DMS153 treated with DMSO at 0.1 percent for 48 hours (cell line): ENCODE data around the gene PRTN3.

Experiments
- DNase-seq: peaks from one replicate; lab custom pipeline; 2025; ENCODE audit not compliant: unreplicated experiment; lab: John Stamatoyannopoulos, UW

The PRTN3 gene

DNA sequence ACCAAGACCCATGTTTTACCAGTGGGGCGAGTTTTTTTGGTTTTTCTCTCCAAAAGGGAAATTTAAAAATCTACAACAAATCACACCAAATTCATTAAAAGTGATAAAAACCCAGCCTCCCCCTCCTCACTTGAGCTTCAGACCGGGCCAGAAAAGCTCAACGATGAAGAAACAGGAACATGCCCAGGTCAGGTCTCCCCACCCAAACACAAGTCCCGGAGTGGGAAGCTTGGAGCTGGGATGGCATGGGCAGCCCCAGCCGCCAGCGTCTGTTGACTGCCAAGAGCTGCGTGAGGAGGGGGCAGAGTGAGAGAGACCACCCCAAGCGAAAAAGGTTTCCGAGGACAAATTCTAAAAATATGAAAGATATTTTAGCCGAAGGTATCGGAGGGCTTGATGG, 56.2 kb downstream of the PRTN3 start:
- no peak for DNase-seq

DNA sequence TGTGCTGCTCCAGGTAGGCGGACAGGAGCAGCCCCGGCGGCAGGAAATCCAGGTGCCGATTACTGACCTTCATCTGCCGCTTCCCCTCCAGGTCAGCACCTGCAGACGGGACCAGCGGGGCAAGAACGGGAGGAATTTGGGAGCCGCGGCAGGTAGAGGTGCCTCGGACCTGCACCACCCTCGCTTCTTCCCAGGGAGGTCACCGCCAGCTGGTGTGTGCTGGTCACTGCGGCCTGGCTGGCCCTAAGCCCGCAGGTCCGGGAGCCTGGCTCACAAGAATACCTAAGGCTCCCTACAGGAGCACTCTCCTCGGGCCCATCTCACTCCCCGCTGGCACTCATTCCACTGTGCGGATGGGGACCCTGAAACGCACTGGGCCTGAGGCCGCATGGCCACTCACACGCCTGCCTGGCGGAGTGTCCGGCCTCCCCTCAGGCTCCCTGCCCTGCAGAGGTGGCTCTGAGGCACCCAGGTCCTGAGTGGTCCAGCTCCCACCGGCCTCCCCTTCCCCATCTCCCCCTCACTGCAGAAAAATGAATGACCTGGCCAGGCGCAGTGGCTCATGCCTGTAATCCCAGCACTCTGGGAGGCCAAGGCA, 56.7 kb downstream of the PRTN3 start:
- no peak for DNase-seq
